Stimulated activated CD4-positive, alpha-beta T cell treated with anti-CD3 and anti-CD28 coated beads, Interleukin-1b, Interleukin-23, amount 100 ng/mL, for 4 hours (primary cell): ENCODE measurements around the gene ARSK.
"Not testable (repeated sequence)": the region's sequence is repeated elsewhere in the genome, so short reads cannot be mapped to it uniquely, and the experiment has no call there.

ENCODE experiments used
- DNase-seq, 2 donors: peaks; one replicate each; pipeline ENCODE4 v3.0.0-alpha.2; 2020; ENCODE audit warnings: low read depth in 2 of 2

The ARSK gene

GRCh38 chr5:95620870-95621838 lies 66.3 kb downstream of the ARSK start:
- peak; percentile 32 to 37 for DNase-seq

- DNase-seq: no peak
These were observed 67.1 kb downstream of the ARSK start for GRCh38 chr5:95621839-95622629.

- no peak for DNase-seq
These were observed 68.8 kb downstream of the ARSK start for GRCh38 chr5:95623706-95624105.

- no peak for DNase-seq
These were observed 69.5 kb downstream of the ARSK start for GRCh38 chr5:95624368-95624767.

GRCh38 chr5:95626701-95627100 lies 71.8 kb downstream of the ARSK start:
- DNase-seq: no peak

- DNase-seq: no peak
These were observed 73.3 kb downstream of the ARSK start for GRCh38 chr5:95627971-95628810.

- no peak for DNase-seq
These were observed 74.0 kb downstream of the ARSK start for GRCh38 chr5:95628933-95629332.

GRCh38 chr5:95630394-95630917 lies 75.6 kb downstream of the ARSK start:
- DNase-seq: no peak

GRCh38 chr5:95631255-95631958 lies 76.5 kb downstream of the ARSK start:
- DNase-seq: no peak

GRCh38 chr5:95631991-95632675 lies 77.2 kb downstream of the ARSK start:
- DNase-seq: peak; percentile 38 to 69

GRCh38 chr5:95632942-95633341 lies 78.0 kb downstream of the ARSK start:
- not testable (repeated sequence) for DNase-seq

GRCh38 chr5:95633671-95634070 lies 78.8 kb downstream of the ARSK start:
- no peak for DNase-seq

GRCh38 chr5:95634081-95634480 lies 79.2 kb downstream of the ARSK start:
- DNase-seq: no peak

GRCh38 chr5:95638632-95639031 lies 83.7 kb downstream of the ARSK start:
- DNase-seq: no peak

GRCh38 chr5:95641741-95642220 lies 86.9 kb downstream of the ARSK start:
- DNase-seq: no peak

GRCh38 chr5:95643152-95643551 lies 88.3 kb downstream of the ARSK start:
- no peak for DNase-seq

- DNase-seq: peak in 1 of 2 donors; percentile 39
These were observed 89.6 kb downstream of the ARSK start for GRCh38 chr5:95644351-95645042.

- not testable (repeated sequence) for DNase-seq
These were observed 91.3 kb downstream of the ARSK start for GRCh38 chr5:95646226-95646568.

GRCh38 chr5:95646569-95647431 lies 91.9 kb downstream of the ARSK start, which contains the start of gene RFESD:
RFESD (plus strand) TSS chr5:95646777; CDS start chr5:95652272, 5,495 bp downstream.
- DNase-seq: peak; percentile 90 to 92
